Fibroblast of the aortic adventitia (primary cell): ENCODE measurements around the gene NACC2. TPM values are rescaled to one million over a fixed set of nuclear protein-coding genes. Genes with fewer than 3 reads are reported as not detected.

Source experiments
- DNase-seq: peaks from one replicate; pipeline ENCODE4 v3.0.0-alpha.2; 2010; ENCODE audit warnings: low read depth
- H3K4me3 ChIP-seq: 2 replicates; pipeline ENCODE4 v1.5.1; 2011; ENCODE audit warnings: low read depth, mild to moderate bottlenecking, control low read depth, low read length, moderate library complexity
- total RNA-seq: library from RNA; depleted of rRNA; stranded (reverse); fragments of >200 nt; gene quantifications from 2 replicates; pipeline ENCODE4 v1.2.3, GENCODE V29; 2012; ENCODE audit warnings: low replicate concordance
- TF ChIP-seq, protein P1 (sequence below): IDR thresholded peaks from 2 replicates; pipeline ENCODE4 v1.5.1; 2011; ENCODE audit warnings: mild to moderate bottlenecking, low read length, control low read depth, inconsistent platforms; ENCODE audit not compliant: insufficient read depth

NACC2 gene
- total RNA-seq, 1 donor = 17.4 TPM

DNA sequence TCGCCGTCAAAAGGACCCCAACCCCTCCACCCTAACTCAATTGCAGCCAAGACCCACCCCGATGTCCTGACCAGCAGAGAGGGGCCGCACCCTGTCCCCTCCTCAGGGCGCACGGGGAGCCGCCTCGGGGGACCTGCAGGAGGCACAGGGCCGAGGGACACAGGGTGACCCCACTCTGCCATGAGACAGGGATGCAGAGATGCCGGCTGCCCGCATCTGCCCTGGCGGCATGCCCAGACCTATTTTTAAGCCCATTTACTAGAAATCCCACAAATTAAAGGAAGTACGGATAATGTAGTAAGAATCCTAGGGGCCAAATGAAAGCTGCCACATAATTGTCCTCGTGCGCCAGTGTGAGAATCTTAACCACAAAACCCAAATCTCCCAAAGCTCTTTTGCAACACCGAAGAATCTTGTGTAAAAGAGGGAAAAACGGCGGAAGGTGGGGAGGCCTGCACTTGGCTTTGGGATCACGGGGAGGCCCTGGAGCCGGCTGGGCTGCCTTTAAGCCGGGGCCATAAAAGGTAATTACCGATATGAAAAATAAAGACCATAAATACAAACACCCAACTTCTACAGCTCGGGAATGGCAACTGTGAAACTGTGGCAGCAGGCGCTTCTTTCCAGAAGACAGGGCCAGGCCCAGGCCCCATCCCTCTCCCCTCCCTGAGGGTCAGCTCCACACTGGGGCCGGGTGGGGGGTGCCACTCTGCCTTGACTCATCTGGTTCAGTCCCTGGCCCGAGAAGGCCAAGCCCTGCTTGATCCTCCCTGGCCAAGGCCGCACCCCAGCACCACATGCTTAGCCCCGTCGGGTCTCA, 35.0 kb downstream of the NACC2 start:
- no peak overlapping the region for H3K4me3 ChIP-seq
- DNase-seq = peak; percentile 17
- TF ChIP-seq, protein P1, sequence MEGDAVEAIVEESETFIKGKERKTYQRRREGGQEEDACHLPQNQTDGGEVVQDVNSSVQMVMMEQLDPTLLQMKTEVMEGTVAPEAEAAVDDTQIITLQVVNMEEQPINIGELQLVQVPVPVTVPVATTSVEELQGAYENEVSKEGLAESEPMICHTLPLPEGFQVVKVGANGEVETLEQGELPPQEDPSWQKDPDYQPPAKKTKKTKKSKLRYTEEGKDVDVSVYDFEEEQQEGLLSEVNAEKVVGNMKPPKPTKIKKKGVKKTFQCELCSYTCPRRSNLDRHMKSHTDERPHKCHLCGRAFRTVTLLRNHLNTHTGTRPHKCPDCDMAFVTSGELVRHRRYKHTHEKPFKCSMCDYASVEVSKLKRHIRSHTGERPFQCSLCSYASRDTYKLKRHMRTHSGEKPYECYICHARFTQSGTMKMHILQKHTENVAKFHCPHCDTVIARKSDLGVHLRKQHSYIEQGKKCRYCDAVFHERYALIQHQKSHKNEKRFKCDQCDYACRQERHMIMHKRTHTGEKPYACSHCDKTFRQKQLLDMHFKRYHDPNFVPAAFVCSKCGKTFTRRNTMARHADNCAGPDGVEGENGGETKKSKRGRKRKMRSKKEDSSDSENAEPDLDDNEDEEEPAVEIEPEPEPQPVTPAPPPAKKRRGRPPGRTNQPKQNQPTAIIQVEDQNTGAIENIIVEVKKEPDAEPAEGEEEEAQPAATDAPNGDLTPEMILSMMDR = no peak

DNA sequence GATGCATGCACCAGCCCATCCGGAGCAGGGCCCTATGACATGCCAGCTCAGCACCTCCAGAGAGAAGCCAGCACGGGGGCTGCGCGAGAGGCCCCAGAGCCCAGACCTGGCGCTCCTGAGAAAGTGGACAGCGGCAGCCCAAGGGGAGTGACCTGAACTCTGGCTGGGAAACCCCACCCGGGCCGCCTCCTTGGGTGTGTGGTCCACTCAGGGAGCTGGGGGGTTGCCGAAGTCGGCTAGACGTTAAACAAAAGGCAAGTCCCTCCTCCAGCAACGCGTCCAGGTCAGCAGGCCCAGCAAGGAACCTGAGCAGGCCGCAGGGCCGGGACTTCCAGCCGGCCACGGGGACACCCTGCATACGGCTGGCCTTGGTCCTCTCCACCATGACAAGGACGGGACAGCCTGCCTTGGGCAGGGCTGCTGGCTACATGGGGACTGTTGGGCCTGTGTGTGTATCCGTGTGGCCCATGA, 35.7 kb downstream of the NACC2 start:
- TF ChIP-seq, protein P1 = no peak
- no peak for DNase-seq
- no peak overlapping the region for H3K4me3 ChIP-seq

DNA sequence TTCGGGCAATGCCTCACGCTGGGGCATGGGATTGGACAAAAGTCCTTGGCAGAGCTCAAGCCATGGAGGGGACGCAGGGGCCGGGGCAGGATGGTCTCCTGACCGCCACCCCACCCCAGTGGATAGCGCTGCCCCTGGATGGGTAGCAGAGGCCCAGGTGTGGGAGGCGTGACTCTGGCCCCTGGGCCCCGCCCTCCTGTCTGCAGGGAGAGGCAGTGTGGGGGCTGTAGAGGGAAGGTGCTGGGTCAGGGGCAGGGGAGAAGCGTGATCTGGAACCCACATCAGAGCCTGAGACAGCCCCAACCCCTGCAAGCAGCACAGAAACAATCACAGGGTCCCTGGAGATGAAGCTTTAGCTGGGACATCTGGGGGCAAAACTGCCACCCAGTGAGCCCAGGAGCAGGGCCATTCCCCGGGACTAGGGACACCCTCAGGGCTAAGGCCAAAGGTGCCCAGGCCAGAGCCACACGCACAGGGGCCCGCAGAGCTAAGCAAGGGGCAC, 36.2 kb downstream of the NACC2 start:
- TF ChIP-seq, protein P1 = no peak
- no peak overlapping the region for H3K4me3 ChIP-seq
- DNase-seq = no peak

DNA sequence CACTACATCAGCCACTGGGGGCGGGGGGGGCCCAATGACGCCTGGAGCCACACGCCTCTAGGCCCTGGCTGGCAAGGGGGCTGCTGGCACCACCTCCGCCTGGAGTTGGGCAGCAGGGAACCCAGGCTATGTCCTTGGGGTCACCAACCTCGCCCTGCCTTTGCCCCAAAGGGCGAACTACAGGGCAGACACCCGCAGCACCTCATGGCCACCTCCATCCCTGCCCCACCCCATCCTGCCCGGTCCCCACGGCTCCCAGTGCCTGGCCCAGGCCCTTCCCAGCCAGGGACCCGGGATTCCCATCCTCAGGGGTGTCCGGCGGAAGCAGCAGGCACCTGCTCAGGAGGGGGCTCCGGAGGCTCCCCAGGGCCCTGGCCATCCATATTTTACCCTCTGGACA, 37.0 kb downstream of the NACC2 start:
- no peak overlapping the region for H3K4me3 ChIP-seq
- TF ChIP-seq, protein P1 = no peak
- no peak for DNase-seq

DNA sequence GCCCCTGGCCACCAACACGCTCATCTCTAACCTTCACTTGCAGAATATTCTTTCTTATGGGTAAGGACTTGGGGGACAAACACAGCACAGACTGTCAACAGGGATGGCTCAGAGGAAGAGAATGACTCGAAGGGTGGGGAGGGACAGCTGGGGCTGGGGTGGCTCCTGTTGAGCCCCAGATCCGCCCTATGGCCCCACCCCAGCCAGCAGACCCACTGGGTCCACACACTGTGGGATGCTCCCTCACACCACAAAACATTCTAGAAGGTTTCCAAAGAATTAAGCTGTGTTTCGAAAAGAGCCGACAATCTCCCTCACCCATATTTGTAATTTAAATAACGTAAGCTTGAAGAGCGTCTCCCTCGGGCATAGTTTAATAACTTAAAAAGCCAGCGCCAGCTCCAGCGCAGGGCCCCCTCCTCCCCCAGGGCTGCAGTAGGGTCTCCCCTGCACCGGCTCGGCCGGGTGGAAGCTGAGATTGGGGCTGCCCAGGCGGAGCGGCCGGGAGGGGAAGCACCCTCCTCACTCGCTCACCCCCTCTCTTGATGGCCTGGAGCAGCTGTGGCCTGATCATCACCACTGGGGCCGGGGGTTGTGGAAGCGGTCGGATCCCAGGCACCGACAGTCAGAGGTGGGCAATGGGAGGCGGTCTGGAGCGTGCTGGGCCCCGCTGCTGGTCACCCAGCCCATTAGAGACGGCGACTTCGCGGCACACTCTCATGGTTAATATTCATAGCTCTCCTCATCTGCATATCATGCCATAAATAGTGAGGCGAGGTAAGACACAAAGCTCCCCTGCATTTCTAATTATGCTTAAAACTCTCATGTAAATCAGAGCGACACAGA, 37.6 kb downstream of the NACC2 start:
- no peak overlapping the region for H3K4me3 ChIP-seq
- DNase-seq = no peak
- TF ChIP-seq, protein P1 = no peak

DNA sequence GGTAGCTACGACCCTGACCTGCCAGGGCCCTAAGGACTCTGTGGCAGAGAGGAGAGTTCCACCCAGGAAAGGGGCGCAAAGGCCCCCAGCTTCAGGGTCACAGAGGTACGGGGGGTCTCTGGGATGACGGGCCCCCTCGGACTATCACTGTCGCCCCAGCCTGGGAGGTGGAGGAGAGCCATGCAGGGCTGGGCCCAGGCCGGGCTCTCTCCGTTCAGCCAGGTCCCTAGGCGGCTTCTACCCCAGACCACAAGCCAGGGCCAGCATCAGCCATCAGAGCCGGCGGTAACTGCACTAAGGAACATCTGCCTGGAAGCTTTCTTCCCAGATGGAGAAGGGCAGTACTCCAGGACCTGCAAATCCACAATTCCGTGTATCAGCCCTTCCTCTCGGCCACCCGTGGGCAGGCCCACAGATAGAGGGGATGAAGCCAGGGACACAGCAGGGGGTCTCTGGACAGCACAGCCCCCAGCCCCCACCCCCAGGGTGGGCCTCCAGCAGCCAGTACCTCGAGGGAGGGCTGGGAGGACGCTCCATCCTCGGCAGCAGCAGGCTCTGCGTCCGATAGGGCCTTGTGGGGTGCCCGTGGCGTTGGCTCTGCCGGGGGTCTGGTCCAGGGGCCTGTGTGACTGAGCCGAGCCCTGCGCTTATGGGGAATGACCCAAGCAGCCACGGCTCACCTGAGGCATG, 38.4 kb downstream of the NACC2 start:
- TF ChIP-seq, protein P1 = no peak
- no peak overlapping the region for H3K4me3 ChIP-seq
- no peak for DNase-seq
